ENCODE results near the gene WFS1.

DNA sequence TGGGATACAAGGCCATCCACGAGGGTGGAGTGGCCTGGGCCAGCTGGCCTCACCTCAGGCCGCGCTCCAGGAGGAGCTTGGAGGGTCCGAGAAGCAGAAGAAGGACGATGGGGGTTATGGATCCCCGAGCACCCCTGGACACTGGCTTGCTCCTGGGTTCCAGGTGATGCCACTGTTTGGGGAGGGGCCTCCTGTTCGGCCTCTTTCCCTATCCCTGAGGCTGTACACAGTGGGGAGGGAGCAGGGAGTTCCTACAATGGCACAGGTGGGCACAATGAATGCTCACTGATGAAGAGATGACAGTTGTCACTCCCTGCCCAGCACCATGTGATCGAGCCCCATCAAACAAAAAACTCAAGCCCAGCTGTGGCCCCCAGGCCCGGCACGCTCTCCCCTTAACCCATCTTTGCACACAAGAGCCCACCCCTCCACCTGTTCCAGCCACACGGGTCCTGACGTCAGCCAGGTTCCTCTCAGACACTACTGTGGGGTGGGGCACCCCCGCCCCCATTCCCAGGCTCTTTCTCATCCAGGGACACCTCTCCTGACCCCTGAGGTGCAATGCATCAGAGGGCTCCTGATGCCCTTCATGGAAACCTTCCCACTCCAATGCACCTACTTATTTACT is 70.3 kb downstream of the WFS1 start:
- TF ChIP-seq EZH2 (IDR thresholded peaks at IDR 0.05; ENCODE audit: borderline replicate concordance, low read depth, low read length, severe bottlenecking) (no peak), POLR2A (IDR thresholded peaks at IDR 0.05; ENCODE audit: low read depth, low read length) (no peak), MYC (IDR thresholded peaks at IDR 0.05; ENCODE audit: low read depth, low read length) (no peak), JUN (IDR thresholded peaks at IDR 0.05; ENCODE audit: borderline replicate concordance, insufficient read depth, insufficient read length, low read depth) (no peak)
- TF ChIP-seq, protein P1, sequence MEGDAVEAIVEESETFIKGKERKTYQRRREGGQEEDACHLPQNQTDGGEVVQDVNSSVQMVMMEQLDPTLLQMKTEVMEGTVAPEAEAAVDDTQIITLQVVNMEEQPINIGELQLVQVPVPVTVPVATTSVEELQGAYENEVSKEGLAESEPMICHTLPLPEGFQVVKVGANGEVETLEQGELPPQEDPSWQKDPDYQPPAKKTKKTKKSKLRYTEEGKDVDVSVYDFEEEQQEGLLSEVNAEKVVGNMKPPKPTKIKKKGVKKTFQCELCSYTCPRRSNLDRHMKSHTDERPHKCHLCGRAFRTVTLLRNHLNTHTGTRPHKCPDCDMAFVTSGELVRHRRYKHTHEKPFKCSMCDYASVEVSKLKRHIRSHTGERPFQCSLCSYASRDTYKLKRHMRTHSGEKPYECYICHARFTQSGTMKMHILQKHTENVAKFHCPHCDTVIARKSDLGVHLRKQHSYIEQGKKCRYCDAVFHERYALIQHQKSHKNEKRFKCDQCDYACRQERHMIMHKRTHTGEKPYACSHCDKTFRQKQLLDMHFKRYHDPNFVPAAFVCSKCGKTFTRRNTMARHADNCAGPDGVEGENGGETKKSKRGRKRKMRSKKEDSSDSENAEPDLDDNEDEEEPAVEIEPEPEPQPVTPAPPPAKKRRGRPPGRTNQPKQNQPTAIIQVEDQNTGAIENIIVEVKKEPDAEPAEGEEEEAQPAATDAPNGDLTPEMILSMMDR (IDR thresholded peaks at IDR 0.05; ENCODE audit: extremely low read depth in 1 of 2, insufficient read depth in 1 of 2, low read depth in 1 of 2, low read length in 2 of 2) = no peak
- TF ChIP-seq, protein P2, sequence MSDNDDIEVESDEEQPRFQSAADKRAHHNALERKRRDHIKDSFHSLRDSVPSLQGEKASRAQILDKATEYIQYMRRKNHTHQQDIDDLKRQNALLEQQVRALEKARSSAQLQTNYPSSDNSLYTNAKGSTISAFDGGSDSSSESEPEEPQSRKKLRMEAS (IDR thresholded peaks at IDR 0.05; ENCODE audit: insufficient read depth, insufficient read length) = no peak
